ENCODE measurements around the gene SYNRG. TPM values are rescaled to one million over a fixed set of nuclear protein-coding genes. Genes with fewer than 3 reads are reported as not detected.
A peak's percentile ranks its signal among the peaks of the same experiment; 100 is the strongest.

Gene SYNRG
- total RNA-seq, 1 experiment from 2014 or later: 9.7 TPM

DNA sequence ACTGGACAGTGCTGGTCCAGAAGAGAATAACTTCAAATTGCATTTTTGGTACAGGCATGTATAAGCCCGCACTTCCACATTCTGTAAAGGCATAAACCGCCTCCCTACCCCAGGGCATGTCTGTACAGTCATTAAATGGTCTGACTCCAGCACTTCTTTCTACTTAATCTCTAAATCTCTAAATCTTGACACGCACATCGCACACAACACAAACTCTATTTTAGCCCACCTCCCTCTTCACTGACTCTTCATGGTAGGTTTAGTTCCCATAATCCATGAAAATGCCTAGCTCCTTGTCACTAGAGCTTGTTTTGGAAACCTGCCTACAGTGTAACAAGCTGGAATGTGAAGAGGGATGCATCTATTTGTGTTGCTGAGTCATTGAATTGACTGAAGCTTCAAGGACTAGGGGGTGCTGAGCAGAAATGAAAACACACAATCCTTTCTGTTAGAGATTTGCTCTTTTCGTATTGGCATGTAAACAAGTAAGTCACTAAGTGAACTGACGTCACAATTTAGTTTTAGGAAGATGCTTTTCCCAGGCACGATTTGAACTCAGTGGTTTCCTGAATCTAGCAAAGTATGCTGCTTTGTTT, 121.1 kb downstream of the SYNRG start:
- CTCF ChIA-PET: no interaction called here
- peak overlapping the region; percentile 87 for H3K9ac ChIP-seq (ENCODE audit: low read length)

DNA sequence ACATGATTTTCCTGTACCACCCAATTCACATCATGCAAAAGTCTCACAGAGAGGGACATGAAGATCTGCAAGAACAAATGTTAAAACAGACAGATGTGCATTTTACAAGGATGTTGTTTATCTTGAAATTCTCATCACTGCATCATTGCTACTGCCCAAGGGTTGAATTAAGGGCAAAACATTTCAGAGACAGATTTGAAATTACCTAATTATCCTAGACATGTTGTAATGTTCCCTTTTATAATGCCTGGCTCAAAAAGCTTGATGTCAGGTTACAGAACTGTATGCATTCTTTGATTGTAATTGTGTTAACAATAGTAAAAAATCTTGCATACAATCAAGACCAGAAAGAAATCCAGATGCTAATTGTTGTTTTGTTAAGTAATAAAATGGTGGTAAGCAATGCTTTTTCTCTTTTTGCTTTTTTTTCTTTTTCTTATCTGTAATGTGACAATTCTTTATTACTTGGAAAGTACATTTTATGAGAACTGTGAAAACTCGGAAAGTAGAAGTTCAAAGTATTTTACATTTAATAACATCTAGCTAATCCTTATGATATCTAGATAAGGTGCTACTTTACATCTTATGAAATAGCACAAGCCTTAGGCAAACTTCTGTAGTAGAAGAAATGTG, 123.2 kb downstream of the SYNRG start:
- DNase-seq: no peak
- no TSS peak for BruUV-seq (replicated peaks)

More for the DNA sequence above, 121.1 kb downstream of the SYNRG start:
- Histone ChIP-seq H3K4me2 (ENCODE audit: low read length) (peak overlapping the region; percentile 99), H3K4me1 (ENCODE audit: insufficient read depth, low read length) (peaks cover 40% of the 10 kb centered on the region), H4K20me1 (ENCODE audit: low read length) (peaks cover 10% of the 10 kb centered on the region), H3K27me3 (ENCODE audit: low read length) (no peaks in the 10 kb centered on the region), H3K79me2 (ENCODE audit: low read length) (peaks cover 32% of the 10 kb centered on the region), H3K4me3 (ENCODE audit: low read length) (peak overlapping the region; percentile 81), H2AFZ (ENCODE audit: low read length) (no peak overlapping the region), H3F3A (ENCODE audit: low read length, unreplicated experiment) (no peaks in the 10 kb centered on the region), H3K9me3 (ENCODE audit: low read length) (no peaks in the 10 kb centered on the region), H3K27ac (ENCODE audit: low read length) (peak overlapping the region; percentile 98), H3K36me3 (ENCODE audit: low read depth, low read length) (no peaks in the 10 kb centered on the region), H3K9me2 (replicated peaks; ENCODE audit: low read length) (no peaks in the 10 kb centered on the region)
- ATAC-seq: peak; percentile 56
- TF ChIP-seq CTCF (conservative IDR thresholded peaks at IDR 0.05; ENCODE audit: low read depth, low read length) (no peak), EZH2 (IDR thresholded peaks at IDR 0.05; ENCODE audit: low read length, unreplicated experiment) (no peak), EZH2phosphoT487 (IDR thresholded peaks at IDR 0.05; ENCODE audit: borderline replicate concordance, low read length) (peak; percentile 79)
- POLR2A ChIA-PET (ENCODE audit: unreplicated experiment): no interaction called here
- intact Hi-C loops (cut with micrococcal nuclease): loop anchor here (1.0 to 10.0 kb wide), 3 partner anchors 22 to 83 kb away; partner anchors contain the start of genes ACACA and TADA2A
- BruUV-seq (replicated peaks): no TSS peak
- DNase-seq: peak; percentile 91

More for the DNA sequence above, 123.2 kb downstream of the SYNRG start:
- CTCF ChIA-PET: no interaction called here
- H3K4me2 ChIP-seq (ENCODE audit: low read length): no peak overlapping the region
- TF ChIP-seq CTCF (conservative IDR thresholded peaks at IDR 0.05; ENCODE audit: low read depth, low read length) (no peak), EZH2phosphoT487 (IDR thresholded peaks at IDR 0.05; ENCODE audit: borderline replicate concordance, low read length) (no peak), EZH2 (IDR thresholded peaks at IDR 0.05; ENCODE audit: low read length, unreplicated experiment) (no peak)
- POLR2A ChIA-PET (ENCODE audit: unreplicated experiment): no interaction called here
- no peaks in the 10 kb centered on the region for H3K27me3 ChIP-seq (ENCODE audit: low read length)
- H2AFZ ChIP-seq (ENCODE audit: low read length): no peak overlapping the region
- H4K20me1 ChIP-seq (ENCODE audit: low read length): no peaks in the 10 kb centered on the region
- no peak for ATAC-seq
- H3K9me3 ChIP-seq (ENCODE audit: low read length): no peaks in the 10 kb centered on the region
- H3K4me1 ChIP-seq (ENCODE audit: insufficient read depth, low read length): peaks cover 22% of the 10 kb centered on the region
- H3F3A ChIP-seq (ENCODE audit: low read length, unreplicated experiment): no peaks in the 10 kb centered on the region
- H3K36me3 ChIP-seq (ENCODE audit: low read depth, low read length): no peaks in the 10 kb centered on the region
- no peak overlapping the region for H3K4me3 ChIP-seq (ENCODE audit: low read length)
- H3K9me2 ChIP-seq (replicated peaks; ENCODE audit: low read length): no peaks in the 10 kb centered on the region
- peaks cover 11% of the 10 kb centered on the region for H3K79me2 ChIP-seq (ENCODE audit: low read length)
- no peak overlapping the region for H3K9ac ChIP-seq (ENCODE audit: low read length)
- no peak overlapping the region; the same call in 1 of the 2 replicates for H3K27ac ChIP-seq (ENCODE audit: low read length)
- intact Hi-C loops (cut with micrococcal nuclease): loop anchor here (5.0 to 10.0 kb wide), 2 partner anchors 39 to 81 kb away; partner anchors contain the start of genes ACACA and TADA2A
